ENCODE results near the gene NIPBL.

Gene NIPBL

DNA sequence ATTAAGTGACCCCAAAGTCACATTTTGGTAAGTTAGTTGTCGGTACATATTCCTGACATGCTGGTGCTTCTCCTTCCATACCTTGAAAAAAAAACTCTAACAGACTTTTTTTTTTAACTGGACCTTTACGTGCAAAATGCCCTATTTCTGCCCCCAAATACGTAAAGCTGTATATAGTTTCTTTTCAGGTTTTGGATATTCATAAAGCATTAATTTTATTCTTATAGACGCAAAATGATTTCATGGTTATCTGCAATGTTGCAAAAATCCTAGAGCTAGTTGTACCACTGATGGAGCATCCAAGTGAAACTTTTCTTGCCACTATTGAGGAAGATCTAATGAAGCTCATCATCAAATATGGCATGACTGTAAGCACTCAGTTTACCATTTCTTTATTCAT, 167.6 kb downstream of the NIPBL start:
- H3K9me3 ChIP-seq (ENCODE audit: control insufficient read depth, low read length): no peaks in the 10 kb centered on the region
- H3K27me3 ChIP-seq (ENCODE audit: control insufficient read depth, insufficient read depth, low read length): no peaks in the 10 kb centered on the region
- no peak overlapping the region for H3K4me3 ChIP-seq (ENCODE audit: low read depth, low read length)
- H3K36me3 ChIP-seq (ENCODE audit: control insufficient read depth, insufficient read depth, low read length): no peaks in the 10 kb centered on the region
- H3K27ac ChIP-seq: no peak overlapping the region
- no peak overlapping the region for H2AFZ ChIP-seq
- H3K4me2 ChIP-seq (ENCODE audit: low read length): no peak overlapping the region
- H3K4me1 ChIP-seq: no peaks in the 10 kb centered on the region
- no peak overlapping the region for H3K9ac ChIP-seq
- TF ChIP-seq, protein P1, sequence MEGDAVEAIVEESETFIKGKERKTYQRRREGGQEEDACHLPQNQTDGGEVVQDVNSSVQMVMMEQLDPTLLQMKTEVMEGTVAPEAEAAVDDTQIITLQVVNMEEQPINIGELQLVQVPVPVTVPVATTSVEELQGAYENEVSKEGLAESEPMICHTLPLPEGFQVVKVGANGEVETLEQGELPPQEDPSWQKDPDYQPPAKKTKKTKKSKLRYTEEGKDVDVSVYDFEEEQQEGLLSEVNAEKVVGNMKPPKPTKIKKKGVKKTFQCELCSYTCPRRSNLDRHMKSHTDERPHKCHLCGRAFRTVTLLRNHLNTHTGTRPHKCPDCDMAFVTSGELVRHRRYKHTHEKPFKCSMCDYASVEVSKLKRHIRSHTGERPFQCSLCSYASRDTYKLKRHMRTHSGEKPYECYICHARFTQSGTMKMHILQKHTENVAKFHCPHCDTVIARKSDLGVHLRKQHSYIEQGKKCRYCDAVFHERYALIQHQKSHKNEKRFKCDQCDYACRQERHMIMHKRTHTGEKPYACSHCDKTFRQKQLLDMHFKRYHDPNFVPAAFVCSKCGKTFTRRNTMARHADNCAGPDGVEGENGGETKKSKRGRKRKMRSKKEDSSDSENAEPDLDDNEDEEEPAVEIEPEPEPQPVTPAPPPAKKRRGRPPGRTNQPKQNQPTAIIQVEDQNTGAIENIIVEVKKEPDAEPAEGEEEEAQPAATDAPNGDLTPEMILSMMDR (IDR thresholded peaks at IDR 0.05): no peak
- peaks cover 3% of the 10 kb centered on the region for H3K79me2 ChIP-seq

- Histone ChIP-seq H3K9me3 (ENCODE audit: control insufficient read depth, low read length) (no peaks in the 10 kb centered on the region), H3K79me2 (peaks cover 3% of the 10 kb centered on the region), H3K36me3 (ENCODE audit: control insufficient read depth, insufficient read depth, low read length) (no peaks in the 10 kb centered on the region), H3K9ac (no peak overlapping the region), H3K27me3 (ENCODE audit: control insufficient read depth, insufficient read depth, low read length) (no peaks in the 10 kb centered on the region), H3K4me2 (ENCODE audit: low read length) (no peak overlapping the region), H3K4me1 (no peaks in the 10 kb centered on the region), H3K4me3 (ENCODE audit: low read depth, low read length) (no peak overlapping the region), H2AFZ (no peak overlapping the region), H3K27ac (no peak overlapping the region)
- TF ChIP-seq, protein P1 (IDR thresholded peaks at IDR 0.05): no peak
Measured at GRCh38 chr5:37045703-37046102, 169.1 kb downstream of the NIPBL start.

DNA sequence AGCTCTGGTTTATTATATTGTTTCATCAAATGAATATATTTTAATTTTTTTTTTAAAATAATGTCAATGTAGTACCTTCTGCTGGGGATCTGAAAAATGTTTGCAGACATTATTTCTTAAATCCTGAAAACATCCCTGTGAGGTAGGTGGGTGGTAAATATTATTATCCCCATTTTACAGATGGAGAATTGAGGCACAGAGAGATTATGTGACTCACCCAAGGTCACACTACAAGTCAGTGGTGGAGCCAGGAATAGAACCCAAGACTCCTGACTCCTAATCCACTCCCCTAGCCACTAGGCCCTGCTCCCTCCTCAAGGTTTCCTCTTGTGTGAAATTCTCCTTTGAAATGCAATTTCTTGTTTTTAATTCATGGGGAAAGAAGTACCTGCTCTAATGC, 171.4 kb downstream of the NIPBL start:
- no peak overlapping the region for H3K9ac ChIP-seq
- no peaks in the 10 kb centered on the region for H3K27me3 ChIP-seq (ENCODE audit: control insufficient read depth, insufficient read depth, low read length)
- no peaks in the 10 kb centered on the region for H3K9me3 ChIP-seq (ENCODE audit: control insufficient read depth, low read length)
- H3K36me3 ChIP-seq (ENCODE audit: control insufficient read depth, insufficient read depth, low read length): no peaks in the 10 kb centered on the region
- no peaks in the 10 kb centered on the region for H3K4me1 ChIP-seq
- no peaks in the 10 kb centered on the region for H3K79me2 ChIP-seq
- TF ChIP-seq, protein P1 (IDR thresholded peaks at IDR 0.05): no peak
- no peak overlapping the region for H3K27ac ChIP-seq
- no peak overlapping the region for H2AFZ ChIP-seq
- H3K4me3 ChIP-seq (ENCODE audit: low read depth, low read length): no peak overlapping the region
- no peak overlapping the region for H3K4me2 ChIP-seq (ENCODE audit: low read length)

DNA sequence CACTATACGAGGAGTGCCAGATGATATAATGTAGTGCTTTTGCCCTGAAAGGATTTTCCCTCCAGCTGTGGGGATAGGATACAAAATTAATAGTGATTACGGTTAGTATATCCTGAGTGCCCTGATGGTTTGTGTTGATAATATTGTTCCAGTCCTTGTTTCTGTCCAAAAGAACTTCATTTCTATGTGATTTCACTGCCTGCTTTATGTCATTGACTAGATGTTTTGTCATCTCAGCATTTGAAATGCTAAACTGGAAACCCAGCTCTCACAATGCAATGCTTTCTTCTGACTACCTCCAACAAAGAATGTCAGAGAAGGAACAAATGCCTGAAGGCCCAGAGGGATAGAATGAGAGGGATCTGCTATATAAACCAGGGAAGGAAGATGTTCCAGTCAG, 177.8 kb downstream of the NIPBL start:
- Histone ChIP-seq H3K79me2 (no peaks in the 10 kb centered on the region), H3K4me2 (ENCODE audit: low read length) (no peak overlapping the region), H3K4me1 (no peaks in the 10 kb centered on the region), H3K27me3 (ENCODE audit: control insufficient read depth, insufficient read depth, low read length) (no peaks in the 10 kb centered on the region), H3K9ac (no peak overlapping the region), H2AFZ (no peak overlapping the region), H3K4me3 (ENCODE audit: low read depth, low read length) (no peak overlapping the region), H3K36me3 (ENCODE audit: control insufficient read depth, insufficient read depth, low read length) (no peaks in the 10 kb centered on the region), H3K9me3 (ENCODE audit: control insufficient read depth, low read length) (no peaks in the 10 kb centered on the region), H3K27ac (no peak overlapping the region)
- TF ChIP-seq, protein P1 (IDR thresholded peaks at IDR 0.05): no peak

DNA sequence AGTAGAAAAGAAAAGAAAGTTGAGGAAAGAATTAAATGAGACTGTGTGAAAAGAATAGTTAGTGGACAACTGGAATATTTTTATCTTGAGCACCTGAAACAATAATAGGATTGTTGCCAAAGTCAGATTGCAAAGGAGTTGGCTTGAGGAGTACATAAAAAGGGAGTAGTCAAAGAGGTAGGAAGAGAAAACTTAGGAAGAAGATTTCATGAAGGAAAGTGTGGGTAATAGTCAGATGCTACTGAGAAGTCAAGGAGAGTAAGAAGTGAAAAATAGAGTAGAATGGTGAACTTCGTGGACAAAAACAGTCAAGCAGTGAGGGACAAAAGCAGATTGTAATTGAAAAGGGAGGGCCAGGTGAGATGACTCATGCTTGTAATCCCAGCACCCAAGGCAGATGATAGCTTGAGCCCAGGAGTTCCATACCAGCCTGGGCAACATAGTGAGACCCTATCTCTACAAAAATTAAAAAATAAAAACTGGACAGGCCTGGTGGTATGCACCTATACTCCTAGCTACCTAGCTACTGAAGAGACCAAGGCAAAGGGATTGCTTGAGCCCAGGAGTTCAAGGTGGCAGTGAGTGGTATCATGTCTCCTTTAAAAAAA, 178.9 kb downstream of the NIPBL start:
- H3K36me3 ChIP-seq (ENCODE audit: control insufficient read depth, insufficient read depth, low read length): no peaks in the 10 kb centered on the region
- no peak overlapping the region for H2AFZ ChIP-seq
- H3K4me2 ChIP-seq (ENCODE audit: low read length): no peak overlapping the region
- TF ChIP-seq, protein P1 (IDR thresholded peaks at IDR 0.05): no peak
- H3K9me3 ChIP-seq (ENCODE audit: control insufficient read depth, low read length): no peaks in the 10 kb centered on the region
- no peaks in the 10 kb centered on the region for H3K27me3 ChIP-seq (ENCODE audit: control insufficient read depth, insufficient read depth, low read length)
- H3K4me1 ChIP-seq: no peaks in the 10 kb centered on the region
- no peak overlapping the region for H3K27ac ChIP-seq
- H3K79me2 ChIP-seq: no peaks in the 10 kb centered on the region
- H3K4me3 ChIP-seq (ENCODE audit: low read depth, low read length): no peak overlapping the region
- H3K9ac ChIP-seq: no peak overlapping the region

All from parathyroid adenoma (tissue), 2 donors.